Measurements from ENCODE around the gene LMCD1. TPM values are rescaled to one million over a fixed set of nuclear protein-coding genes. Genes with fewer than 3 reads are reported as not detected.

LMCD1 gene
- polyA plus RNA-seq, 4 donors: 28.6 to 32.4 (median 30.7) TPM

DNA sequence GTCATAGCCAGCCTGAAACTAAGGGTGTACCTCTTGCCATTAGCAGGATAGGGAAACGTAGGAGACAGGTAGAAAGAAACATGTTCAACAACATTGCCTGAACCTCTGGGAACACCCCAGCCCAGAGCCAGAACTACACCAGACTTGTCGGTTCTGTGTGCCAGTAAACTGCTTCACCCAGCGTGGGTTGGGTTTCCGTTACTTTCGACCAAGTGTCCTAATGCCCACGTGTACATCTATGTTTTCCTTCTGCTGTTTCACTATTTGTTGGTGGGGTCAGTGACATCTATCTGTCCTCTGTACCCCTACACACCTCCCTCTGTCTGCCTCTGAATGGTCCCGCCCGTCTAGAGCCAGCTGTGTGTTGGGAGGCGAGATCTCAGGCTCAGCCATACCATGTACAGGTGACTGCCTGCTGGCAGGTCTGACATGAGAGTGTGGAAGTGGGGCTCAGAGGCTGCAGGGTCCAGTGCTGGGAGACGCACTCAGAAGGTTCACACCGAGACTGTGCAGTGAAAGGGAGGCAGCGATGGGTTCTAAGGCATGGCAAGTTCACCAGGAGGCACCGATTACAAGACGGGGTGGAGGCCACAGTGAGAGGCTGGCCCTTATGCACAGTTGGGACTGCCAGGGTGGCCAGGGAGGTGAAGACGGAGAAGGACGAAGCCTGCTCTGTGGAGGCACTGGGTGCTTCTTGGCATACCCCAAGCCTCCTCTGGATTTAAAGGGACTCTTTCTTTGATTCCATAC is 106.6 kb downstream of the LMCD1 start:
- no peak for DNase-seq (ENCODE audit: low read depth in 4 of 4, low spot score in 2 of 4)

DNA sequence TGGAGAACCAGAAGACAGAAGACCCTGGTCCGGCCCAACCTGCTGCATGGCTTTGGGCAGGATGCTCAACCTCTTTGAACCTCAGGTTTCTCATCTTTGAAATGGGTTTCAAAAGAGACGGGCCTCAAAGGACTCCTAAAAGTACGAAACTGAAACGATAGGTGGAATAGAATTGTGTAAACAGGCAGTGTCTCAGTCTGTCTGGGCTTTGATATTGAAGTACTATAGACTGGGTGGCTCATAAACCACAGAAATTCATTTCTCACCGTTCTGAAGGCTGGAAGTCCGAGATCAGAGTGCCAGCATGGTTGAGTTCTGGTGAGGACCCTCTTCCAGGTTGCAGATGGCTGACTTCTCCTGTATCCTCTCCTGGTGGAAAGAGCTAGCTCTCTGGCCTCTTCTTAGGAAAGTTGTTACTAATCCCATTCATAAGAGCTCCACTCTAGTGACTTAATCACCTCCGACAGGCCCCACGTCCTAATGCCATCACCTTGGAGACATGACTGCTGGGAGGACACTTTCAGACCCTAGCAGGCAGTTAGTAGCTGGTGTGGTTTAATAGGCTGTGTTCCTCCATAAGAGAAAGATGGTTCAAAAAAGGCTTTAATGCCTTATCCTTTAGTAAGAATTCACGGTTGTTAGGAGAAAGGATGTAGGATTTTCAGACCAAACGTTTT is 107.3 kb downstream of the LMCD1 start:
- no peak for DNase-seq (ENCODE audit: low read depth in 4 of 4, low spot score in 2 of 4)

DNA sequence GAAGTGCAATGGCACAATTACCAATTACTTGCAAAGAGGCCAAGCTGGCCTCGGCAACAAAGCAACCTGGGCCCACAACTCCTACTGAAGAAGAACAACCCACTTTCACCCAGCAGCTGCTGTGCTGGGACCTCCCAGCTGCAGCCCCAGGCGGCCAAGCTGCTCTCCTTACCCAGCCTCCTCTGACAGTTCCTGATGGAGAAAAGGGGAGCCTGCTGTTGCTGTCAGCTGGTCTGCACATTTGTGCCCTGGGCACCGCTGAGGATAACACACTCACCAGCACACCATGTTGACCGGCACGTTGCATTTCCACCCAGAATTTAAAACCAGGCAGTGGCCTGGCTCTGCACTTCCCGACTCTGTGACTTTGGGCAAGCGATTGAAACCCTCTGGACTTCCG is 109.3 kb downstream of the LMCD1 start:
- no peak for DNase-seq (ENCODE audit: low read depth in 4 of 4, low spot score in 2 of 4)

DNA sequence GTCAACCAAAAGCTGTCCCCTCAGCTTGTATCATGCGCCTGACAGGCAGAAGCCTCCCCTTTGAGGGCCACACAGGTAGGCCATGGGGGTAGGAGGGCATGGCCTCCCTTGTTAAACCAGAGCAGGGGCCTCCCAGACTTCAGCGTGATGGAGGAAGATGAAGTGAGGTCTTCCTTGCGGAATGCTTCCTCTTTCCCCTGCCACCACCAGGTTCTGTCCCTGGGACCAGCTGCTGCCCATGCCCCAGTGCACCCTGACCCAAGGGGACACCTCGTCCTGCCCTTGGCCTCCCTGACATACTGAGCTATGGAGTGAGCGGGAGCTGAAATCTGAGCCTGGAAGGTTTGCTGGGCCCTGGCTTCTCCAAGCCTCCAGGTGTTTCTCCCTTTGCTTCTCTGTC is 116.3 kb downstream of the LMCD1 start:
- DNase-seq (ENCODE audit: low read depth in 4 of 4, low spot score in 2 of 4): no peak

DNA sequence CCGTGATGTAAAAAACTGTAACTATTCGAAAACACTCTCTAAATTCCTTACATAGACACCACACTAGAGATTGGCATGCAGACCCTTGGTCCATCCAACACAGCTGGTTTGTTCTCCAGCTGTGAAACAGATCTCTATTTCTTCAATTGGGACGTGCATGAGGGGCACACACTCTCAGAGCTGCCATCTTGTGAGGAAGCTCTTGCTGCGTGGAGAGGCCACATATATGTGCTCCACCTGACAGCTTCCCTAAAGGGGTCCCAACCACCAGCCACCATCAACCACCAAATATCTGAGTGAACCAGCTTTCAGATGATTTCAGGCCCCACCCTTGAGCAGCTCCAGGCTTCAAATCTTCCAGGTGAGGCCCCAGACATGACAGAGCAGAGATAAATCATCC is 117.3 kb downstream of the LMCD1 start:
- no peak for DNase-seq (ENCODE audit: low read depth in 4 of 4, low spot score in 2 of 4)

DNA sequence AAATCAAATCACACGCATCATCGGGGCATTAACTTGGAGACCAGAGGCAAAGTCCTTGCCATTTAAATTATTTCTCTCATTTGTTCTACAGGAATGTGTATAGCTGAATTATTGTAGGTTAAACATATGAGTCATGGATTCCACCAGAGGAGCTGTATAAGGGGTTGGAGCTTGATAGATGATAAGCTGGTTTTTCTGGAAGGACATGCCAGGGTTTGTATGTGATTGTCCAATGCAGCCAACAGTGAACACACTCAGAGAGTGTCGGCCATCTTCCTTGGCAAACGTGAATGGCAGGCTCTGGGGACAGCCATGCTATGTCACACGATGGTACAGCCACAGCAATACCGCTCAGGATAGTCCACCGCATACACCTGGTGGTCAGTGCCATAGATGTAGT is 117.9 kb downstream of the LMCD1 start:
- DNase-seq (ENCODE audit: low read depth in 4 of 4, low spot score in 2 of 4): no peak

DNA sequence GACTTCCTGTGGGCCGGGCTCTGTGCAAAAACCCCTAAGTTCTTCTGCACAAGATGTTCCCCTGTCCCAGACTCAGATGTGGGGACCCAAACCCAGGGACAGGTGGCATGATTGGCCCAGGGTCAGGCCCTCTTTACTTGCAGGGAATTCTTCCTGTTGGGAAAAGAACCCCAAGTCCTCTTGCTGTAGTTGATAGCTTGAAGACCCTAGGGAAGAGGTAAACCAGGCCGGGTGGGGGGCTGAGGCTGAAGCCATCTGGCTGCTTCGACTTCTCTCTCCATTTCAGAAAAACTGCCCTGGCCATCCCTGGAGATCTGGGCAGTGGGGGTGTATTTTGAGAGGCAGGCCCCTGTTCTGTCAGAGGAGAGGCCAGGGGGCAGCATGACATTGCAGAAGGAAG is 119.5 kb downstream of the LMCD1 start:
- no peak for DNase-seq (ENCODE audit: low read depth in 4 of 4, low spot score in 2 of 4)

DNA sequence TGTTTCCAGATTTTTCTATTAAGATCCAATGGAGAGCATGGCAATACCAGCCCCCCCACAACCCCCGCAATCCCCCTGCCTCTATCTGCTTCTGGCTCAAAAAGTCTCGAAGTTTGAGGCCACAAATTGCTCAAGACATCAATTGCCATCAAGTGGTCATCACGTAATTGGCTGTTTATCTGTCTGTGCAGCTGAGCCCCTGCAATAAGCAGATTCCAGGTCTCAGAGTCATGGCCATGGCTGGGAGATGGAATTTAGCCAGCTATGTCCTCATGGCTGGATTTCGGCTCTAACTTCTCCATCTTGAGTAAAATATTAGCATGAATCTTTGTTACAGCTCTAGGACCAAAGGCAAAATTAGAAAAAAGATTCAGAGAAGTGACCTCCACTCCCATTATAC is 120.2 kb downstream of the LMCD1 start:
- no peak for DNase-seq (ENCODE audit: low read depth in 4 of 4, low spot score in 2 of 4)

DNA sequence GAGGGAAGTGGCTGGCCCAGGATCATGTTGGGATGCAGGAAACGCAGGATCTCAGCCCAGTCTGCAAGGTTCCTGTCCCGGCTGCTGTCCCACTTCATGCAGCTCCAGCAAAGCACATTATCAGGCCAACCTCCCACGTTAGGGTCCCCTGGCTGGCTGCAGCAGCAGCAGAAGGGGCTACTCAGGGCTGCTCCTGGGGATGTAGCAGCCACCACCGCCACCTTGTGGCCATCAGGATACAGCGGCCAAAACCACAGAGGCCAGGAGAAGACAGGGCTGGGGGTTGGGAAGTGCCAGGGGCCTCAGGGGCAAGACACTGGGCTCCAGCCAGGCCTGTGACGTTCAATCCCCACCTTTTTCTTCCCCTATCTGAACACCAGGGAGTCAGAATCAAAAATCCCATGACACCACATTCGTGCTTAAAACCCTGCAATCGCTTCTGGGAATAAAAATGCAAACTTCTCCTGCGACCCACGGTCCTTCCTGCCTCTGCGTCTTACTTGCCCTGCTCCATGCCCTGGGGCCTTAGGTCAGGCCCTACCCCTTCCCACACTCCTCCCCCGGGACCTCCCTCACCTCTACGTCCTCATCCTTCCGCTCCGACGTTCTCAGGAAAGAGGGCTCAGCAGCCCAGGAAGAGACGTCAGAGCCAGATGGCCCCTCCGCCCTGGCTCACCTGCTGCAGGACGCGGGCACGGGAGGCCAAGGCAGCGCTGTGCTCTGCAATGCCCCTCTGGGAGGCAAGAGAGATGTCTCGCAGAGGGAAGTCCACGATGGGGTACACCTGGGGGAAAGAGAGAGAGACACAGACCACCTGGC is 121.5 kb downstream of the LMCD1 start:
- peak; percentile 27 to 74 (median 58) for DNase-seq (ENCODE audit: low read depth in 4 of 4, low spot score in 2 of 4)

DNA sequence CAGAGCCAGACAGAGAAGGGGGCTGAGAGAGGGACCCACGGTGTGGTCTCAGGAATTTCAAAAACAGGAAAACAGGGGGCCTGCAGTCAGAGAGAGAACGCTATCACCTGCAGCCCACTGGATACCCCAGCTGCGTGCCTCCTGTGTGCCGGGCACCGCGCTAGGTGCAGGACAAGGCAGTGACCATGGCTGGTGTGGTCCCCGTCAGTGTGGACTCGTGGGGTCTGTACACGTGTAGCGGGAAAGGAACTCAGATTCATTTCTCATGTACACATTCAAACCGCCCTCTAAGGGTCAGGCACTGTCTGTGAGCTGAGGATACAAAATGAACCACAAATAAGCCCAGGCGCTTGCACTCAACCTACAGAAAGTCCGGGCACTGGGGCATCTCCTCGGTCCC is 122.1 kb downstream of the LMCD1 start:
- no peak for DNase-seq (ENCODE audit: low read depth in 4 of 4, low spot score in 2 of 4)

Other genes with a start within 250 kb of the LMCD1 start
- 1 to 10 TPM; 4.1 to 5.7 (median 4.7) TPM for gene SSUH2, start 143.0 kb downstream of the LMCD1 start, polyA plus RNA-seq (ENCODE audit: insufficient read length in 4 of 4)
- gene CAV3, start 232.0 kb downstream of the LMCD1 start, polyA plus RNA-seq (ENCODE audit: insufficient read length in 4 of 4): under 1 TPM; 0.43 to 0.86 (median 0.63) TPM